ENCODE data around the gene TCF12.
"Not testable (repeated sequence)": the region's sequence is repeated elsewhere in the genome, so short reads cannot be mapped to it uniquely, and the experiment has no call there.

Gene TCF12

DNA sequence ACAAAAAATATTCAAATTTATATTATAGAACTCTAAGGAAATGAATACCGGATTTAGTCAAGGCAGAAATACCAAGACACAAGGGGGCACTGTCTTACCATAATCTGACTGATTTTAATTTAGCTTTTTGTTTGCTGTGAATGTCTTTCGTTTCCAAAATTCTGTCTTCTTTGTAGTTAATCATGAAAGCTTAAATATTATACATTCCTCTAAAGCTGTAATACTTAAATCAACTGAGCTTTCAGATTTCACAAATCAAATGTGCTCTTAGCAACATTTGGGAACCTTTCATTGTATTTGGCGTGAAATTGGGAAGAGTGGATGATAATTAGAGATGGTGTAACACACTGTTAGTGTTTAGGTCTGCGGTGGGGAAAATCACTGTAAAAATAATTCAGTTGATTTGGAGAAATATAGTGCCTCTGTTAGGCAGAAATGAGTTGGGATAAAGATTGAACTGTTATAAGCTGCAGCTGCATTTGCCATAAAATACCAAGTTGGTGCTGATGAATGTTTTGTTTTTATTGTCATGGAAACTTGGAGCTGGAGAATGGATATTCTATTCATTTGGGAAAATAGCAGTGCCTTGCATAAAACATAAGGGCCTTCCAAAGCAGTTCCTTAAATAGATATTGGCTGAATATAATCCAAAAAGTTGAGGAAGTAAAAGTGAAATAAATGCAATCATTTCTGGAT lies 228.2 kb downstream of the TCF12 start:
- in situ Hi-C loops (cut with HindIII; ENCODE audit: low sequenced_read_pairs) = loop anchor here (5.0 to 25.0 kb wide), 3 partner anchors 66 to 652 kb away; no protein-coding TSS in a partner anchor
- TF ChIP-seq, protein P1, sequence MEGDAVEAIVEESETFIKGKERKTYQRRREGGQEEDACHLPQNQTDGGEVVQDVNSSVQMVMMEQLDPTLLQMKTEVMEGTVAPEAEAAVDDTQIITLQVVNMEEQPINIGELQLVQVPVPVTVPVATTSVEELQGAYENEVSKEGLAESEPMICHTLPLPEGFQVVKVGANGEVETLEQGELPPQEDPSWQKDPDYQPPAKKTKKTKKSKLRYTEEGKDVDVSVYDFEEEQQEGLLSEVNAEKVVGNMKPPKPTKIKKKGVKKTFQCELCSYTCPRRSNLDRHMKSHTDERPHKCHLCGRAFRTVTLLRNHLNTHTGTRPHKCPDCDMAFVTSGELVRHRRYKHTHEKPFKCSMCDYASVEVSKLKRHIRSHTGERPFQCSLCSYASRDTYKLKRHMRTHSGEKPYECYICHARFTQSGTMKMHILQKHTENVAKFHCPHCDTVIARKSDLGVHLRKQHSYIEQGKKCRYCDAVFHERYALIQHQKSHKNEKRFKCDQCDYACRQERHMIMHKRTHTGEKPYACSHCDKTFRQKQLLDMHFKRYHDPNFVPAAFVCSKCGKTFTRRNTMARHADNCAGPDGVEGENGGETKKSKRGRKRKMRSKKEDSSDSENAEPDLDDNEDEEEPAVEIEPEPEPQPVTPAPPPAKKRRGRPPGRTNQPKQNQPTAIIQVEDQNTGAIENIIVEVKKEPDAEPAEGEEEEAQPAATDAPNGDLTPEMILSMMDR (IDR thresholded peaks at IDR 0.05; ENCODE audit: low read depth, low read length, missing control alignments) = peak; percentile 47
- peak; percentile 66 for DNase-seq (ENCODE audit: low read depth)
- H3K4me3 ChIP-seq (ENCODE audit: low read depth, low read length) = no peak overlapping the region

DNA sequence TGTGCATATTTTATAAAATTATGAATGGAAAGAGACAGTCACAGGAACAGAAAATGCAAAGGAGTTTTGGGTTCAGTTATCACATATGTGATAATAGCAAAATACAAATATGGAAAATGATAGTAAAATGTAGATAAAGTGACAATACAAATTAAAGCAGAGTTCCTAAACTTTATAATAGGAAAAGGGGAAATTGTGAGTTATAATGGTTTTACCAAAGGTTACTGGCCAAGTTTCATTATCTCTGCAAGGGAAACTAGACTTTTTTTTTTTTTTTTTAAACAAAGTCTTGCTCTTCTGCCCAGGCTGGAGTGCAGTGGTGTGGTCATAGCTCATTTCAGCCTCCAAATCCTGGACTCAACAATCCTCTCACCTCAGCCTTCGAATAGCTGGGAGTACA lies 229.2 kb downstream of the TCF12 start:
- H3K4me3 ChIP-seq (ENCODE audit: low read depth, low read length) = no peak overlapping the region
- TF ChIP-seq, protein P1 (IDR thresholded peaks at IDR 0.05; ENCODE audit: low read depth, low read length, missing control alignments) = no peak
- DNase-seq (ENCODE audit: low read depth) = no peak
- in situ Hi-C loops (cut with HindIII; ENCODE audit: low sequenced_read_pairs) = loop anchor here (5.0 to 25.0 kb wide), 3 partner anchors 65 to 653 kb away; no protein-coding TSS in a partner anchor

DNA sequence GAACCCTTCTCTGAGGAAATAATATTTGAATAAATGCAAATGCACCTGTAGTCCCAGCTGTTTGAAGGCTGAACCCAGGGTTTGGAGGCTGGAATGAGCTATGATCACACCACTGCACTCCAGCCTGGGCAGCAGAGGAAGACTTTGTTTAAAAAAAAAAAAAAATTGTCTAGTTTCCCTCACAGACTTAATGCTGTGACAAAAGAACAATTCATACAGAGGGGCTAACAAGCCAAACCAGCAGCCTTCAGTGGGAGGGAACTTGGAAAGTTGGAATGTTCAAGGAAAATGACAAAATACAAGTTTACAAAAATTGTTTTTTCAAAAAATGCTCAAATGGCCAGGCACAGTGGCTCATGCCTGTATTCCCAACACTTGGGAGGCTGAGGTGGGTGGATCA lies 229.8 kb downstream of the TCF12 start:
- in situ Hi-C loops (cut with HindIII; ENCODE audit: low sequenced_read_pairs) = loop anchor here (5.0 to 25.0 kb wide), 3 partner anchors 64 to 653 kb away; no protein-coding TSS in a partner anchor

GRCh38 chr15:57149196-57149595 lies 230.8 kb downstream of the TCF12 start:
- DNase-seq (ENCODE audit: low read depth) = no peak
- TF ChIP-seq, protein P1 (IDR thresholded peaks at IDR 0.05; ENCODE audit: low read depth, low read length, missing control alignments) = no peak
- H3K4me3 ChIP-seq (ENCODE audit: low read depth, low read length) = no peak overlapping the region
- in situ Hi-C loops (cut with HindIII; ENCODE audit: low sequenced_read_pairs) = loop anchor here (5.0 to 25.0 kb wide), 3 partner anchors 63 to 654 kb away; no protein-coding TSS in a partner anchor

More for the DNA sequence above, 229.8 kb downstream of the TCF12 start:
- TF ChIP-seq, protein P1 (IDR thresholded peaks at IDR 0.05; ENCODE audit: low read depth, low read length, missing control alignments) = no peak
- no peak for DNase-seq (ENCODE audit: low read depth)
- no peak overlapping the region for H3K4me3 ChIP-seq (ENCODE audit: low read depth, low read length)

DNA sequence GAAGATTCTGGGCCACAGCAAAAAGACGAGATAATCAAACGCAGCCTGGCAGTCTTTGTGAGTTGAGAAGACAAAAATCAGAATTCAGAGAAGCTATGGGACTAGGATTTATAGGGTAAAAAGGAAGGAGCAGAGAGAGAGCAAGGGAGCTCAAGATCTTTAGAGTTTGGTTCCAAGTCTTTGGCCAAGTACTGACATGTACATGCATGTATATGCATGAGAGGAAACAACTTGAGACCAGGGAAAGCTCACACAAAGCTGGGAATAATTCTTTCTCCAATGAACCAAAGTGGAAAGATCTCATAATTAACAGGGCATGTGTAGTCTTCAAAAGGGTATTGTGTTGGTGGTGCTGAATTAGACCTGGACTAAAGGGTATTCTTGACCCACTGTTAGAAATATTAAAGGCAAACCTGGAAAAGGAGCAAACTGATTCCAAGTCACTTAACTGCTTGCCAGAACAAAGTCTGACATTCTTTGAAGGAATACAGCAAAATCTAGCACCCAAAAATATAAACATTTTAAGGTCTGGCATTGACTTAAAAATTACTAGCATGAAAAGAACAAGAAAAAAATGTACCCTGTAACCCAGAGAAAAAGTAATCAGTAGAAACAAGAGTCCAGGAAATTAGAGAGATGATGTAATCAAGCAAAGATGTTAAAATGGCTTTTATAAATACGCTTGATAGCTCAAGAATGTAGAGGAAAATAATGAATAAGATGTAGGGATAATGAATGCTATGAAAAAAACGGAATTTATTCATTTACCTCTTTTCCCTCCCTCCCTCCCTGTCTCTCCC lies 231.8 kb downstream of the TCF12 start:
- in situ Hi-C loops (cut with HindIII; ENCODE audit: low sequenced_read_pairs) = no loop called here
- TF ChIP-seq, protein P1 (IDR thresholded peaks at IDR 0.05; ENCODE audit: low read depth, low read length, missing control alignments) = no peak
- peak; percentile 27 for DNase-seq (ENCODE audit: low read depth)
- no peak overlapping the region for H3K4me3 ChIP-seq (ENCODE audit: low read depth, low read length)

DNA sequence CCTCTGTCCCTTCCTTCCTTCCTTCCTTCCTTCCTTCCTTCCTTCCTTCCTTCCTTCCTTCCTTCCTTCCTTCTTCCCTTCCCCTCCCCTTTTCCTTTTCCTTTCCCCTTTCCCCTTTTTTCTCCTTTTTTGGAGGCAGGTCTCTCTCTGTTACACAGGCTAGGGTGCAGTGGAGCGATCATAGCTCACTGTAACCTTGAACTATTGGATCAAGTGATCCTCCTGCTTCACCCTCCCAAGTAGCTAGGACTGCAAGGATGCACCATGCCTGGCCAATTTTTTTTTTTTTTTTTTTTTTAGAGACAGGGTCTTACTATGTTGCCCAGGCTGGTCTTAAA lies 232.4 kb downstream of the TCF12 start:
- H3K4me3 ChIP-seq (ENCODE audit: low read depth, low read length); DNase-seq (ENCODE audit: low read depth); in situ Hi-C loops (cut with HindIII; ENCODE audit: low sequenced_read_pairs): not testable (repeated sequence)

DNA sequence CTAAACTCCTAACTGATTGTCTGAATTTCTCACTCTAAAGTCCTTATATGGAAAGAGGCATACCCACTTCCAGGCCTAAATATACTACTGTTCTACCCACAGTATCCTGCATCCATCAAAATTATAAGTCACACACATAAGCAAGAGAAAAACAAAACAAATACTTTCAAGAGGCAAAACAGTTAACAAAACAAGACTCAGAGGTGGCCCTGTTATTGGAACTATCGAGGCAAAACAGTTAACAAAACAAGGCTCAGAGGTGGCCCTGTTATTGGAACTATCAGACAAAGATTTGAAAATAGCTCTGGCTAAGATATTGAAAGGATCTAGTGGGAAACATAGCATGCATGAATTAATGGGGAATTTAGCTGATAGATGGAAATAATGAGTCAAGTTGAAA lies 233.7 kb downstream of the TCF12 start:
- in situ Hi-C loops (cut with HindIII; ENCODE audit: low sequenced_read_pairs) = no loop called here
- TF ChIP-seq, protein P1 (IDR thresholded peaks at IDR 0.05; ENCODE audit: low read depth, low read length, missing control alignments) = no peak
- no peak for DNase-seq (ENCODE audit: low read depth)
- no peak overlapping the region for H3K4me3 ChIP-seq (ENCODE audit: low read depth, low read length)

Data from astrocyte of the cerebellum (primary cell).